ENCODE measurements around the gene VSTM1. TPM values are rescaled to one million over a fixed set of nuclear protein-coding genes. Genes with fewer than 3 reads are reported as not detected.
"Not testable (repeated sequence)": the region's sequence is repeated elsewhere in the genome, so short reads cannot be mapped to it uniquely, and the experiment has no call there.

VSTM1 gene
- polyA plus RNA-seq, 1 experiment: not detected

GRCh38 chr19:54099190-54099902 lies 35.6 kb upstream of the VSTM1 start:
- no peak overlapping the region for H3K4me3 ChIP-seq (ENCODE audit: low read depth, low read length)
- no peaks in the 10 kb centered on the region for H3K27me3 ChIP-seq (ENCODE audit: control insufficient read depth, insufficient read depth, low read length)
- no peak for TF ChIP-seq CTCF (IDR thresholded peaks at IDR 0.05; ENCODE audit: insufficient read depth, low read depth, low read length)
- DNase-seq (ENCODE audit: low read depth): no peak
- H3K36me3 ChIP-seq (ENCODE audit: control insufficient read depth, insufficient read depth, low read length): no peaks in the 10 kb centered on the region; the same call in 1 of the 2 replicates
- ChIA-PET CTCF (no interaction called here), POLR2A (no interaction called here)

DNA sequence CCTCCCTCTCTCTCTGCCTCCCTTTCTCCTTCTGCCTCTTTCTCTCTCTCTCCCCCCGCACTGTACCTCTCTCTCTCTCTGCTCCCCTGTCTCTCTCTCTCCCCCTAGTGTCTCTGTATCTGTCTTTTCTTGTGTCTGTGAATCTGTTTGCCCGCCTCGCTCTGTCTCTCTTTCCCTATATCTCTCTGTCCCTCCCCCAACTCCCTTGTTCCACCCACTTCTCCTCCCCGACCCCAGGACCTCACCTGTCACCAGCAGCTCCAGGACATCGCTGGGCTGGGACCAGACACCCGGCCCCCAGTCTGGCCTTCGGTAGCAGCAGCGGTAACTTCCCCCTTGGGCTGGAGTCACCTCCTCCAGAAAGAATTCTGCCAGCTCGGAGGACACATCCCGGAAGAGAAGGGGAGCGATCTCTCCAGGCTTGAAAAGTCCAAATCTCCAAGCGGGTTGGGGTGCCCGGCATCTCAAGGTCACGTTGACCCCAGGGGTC lies 33.0 kb upstream of the VSTM1 start:
- POLR2A ChIA-PET: interaction anchor here (0.7 kb wide), 1 partner anchor 27 kb away, joined by 5 read pairs; no protein-coding TSS in a partner anchor
- no peak for DNase-seq (ENCODE audit: low read depth)

DNA sequence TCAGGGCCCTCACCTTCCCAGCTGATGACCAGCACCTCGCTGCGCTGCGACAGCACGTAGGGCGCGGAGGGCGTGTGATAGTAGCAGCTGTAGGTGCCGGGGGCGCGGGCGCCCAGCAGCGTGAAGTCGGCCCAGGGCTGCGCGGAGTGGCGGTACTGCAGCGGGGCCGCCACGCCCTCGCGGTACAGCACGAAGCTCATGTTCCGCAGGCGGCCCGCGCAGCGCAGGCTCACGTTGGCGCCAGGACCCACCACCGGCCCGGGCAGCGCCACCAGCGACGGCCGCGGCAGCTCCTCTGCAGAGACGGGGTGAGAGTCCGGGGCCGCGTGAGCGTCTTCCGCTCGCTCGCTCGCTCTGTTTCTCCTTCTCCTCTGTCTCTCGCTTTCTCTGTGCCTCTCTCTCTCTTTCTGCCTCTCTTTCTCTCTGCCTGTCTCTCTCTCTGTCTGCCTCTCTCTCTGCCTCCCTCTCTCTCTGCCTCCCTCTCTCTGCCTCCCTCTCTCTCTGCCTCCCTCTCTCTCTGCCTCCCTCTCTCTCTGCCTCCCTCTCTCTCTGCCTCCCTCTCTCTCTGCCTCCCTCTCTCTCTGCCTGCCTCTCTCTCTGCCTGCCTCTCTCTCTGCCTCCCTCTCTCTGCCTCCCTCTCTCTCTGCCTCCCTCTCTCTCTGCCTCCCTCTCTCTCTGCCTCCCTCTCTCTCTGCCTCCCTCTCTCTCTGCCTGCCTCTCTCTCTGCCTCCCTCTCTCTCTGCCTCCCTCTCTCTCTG lies 32.3 kb upstream of the VSTM1 start:
- not testable (repeated sequence) for DNase-seq (ENCODE audit: low read depth); H3K27me3 ChIP-seq (ENCODE audit: control insufficient read depth, insufficient read depth, low read length); H3K36me3 ChIP-seq (ENCODE audit: control insufficient read depth, insufficient read depth, low read length)
- H3K4me3 ChIP-seq (ENCODE audit: low read depth, low read length): peak overlapping the region; percentile 29
- POLR2A ChIA-PET: interaction anchor here (0.6 to 0.9 kb wide), 2 partner anchors 60 to 296 kb away, joined by 3 read pairs; no protein-coding TSS in a partner anchor
- CTCF ChIA-PET: interaction anchor here (1.1 to 3.4 kb wide), 5 partner anchors 64 to 303 kb away, joined by 3 to 17 read pairs (median 6); no protein-coding TSS in a partner anchor

More for the DNA sequence above, 33.0 kb upstream of the VSTM1 start:
- CTCF ChIA-PET: interaction anchor here (0.5 to 3.4 kb wide), 8 partner anchors 10 to 303 kb away, joined by 3 to 17 read pairs (median 4); partner anchors contain the start of genes PRPF31 and TFPT
- Histone ChIP-seq H3K36me3 (ENCODE audit: control insufficient read depth, insufficient read depth, low read length) (no peaks in the 10 kb centered on the region), H3K27me3 (ENCODE audit: control insufficient read depth, insufficient read depth, low read length) (no peaks in the 10 kb centered on the region), H3K4me3 (ENCODE audit: low read depth, low read length) (peak overlapping the region; percentile 30)
- TF ChIP-seq CTCF (IDR thresholded peaks at IDR 0.05; ENCODE audit: insufficient read depth, low read depth, low read length): peak; percentile 59

DNA sequence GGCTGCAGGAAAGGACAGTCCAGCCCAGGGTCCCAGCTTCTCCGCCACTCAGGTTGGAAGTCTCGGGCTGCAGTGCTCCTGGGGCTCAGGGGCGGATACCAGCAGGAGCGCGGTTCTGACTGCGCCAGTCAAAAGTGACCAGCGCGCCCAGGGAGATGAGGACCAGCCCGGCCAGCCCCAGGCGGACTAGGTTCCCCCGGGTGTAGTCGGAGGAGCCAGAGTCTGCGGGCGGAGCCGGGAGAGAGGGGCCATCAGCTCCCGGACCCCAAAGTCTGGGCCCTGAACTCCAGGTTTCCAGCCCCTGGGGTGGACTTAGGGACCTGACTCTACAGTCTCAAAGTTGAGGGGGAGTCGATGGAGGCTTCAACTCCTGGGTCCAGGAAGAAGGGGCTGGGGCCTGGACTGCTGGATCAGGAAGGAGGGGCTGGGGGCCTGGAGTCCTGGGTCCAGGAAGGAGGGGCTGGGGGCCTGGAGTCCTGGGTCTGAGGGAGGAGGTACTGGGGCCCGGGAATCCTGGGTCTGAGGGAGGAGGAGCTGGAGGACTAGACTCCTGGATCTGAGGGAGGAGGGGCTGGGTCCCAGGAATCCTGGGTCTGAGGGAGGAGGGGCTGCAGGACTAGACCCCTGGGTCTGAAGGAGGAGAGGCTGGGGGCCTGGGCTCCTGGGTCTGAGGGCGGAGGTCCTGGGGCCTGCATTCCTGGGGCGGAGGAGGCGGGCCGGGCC lies 31.6 kb upstream of the VSTM1 start:
- Histone ChIP-seq H3K4me3 (ENCODE audit: low read depth, low read length) (peak overlapping the region; percentile 29), H3K36me3 (ENCODE audit: control insufficient read depth, insufficient read depth, low read length) (no peaks in the 10 kb centered on the region), H3K27me3 (ENCODE audit: control insufficient read depth, insufficient read depth, low read length) (no peaks in the 10 kb centered on the region)
- TF ChIP-seq CTCF (IDR thresholded peaks at IDR 0.05; ENCODE audit: insufficient read depth, low read depth, low read length): no peak
- no peak for DNase-seq (ENCODE audit: low read depth)
- CTCF ChIA-PET: interaction anchor here (1.1 to 3.4 kb wide), 5 partner anchors 64 to 302 kb away, joined by 3 to 17 read pairs (median 6); no protein-coding TSS in a partner anchor
- POLR2A ChIA-PET: interaction anchor here (0.6 to 0.9 kb wide), 2 partner anchors 60 to 295 kb away, joined by 3 read pairs; no protein-coding TSS in a partner anchor

GRCh38 chr19:54094426-54095000 lies 30.8 kb upstream of the VSTM1 start:
- no peaks in the 10 kb centered on the region for H3K36me3 ChIP-seq (ENCODE audit: control insufficient read depth, insufficient read depth, low read length)
- POLR2A ChIA-PET: no interaction called here
- H3K27me3 ChIP-seq (ENCODE audit: control insufficient read depth, insufficient read depth, low read length): no peaks in the 10 kb centered on the region
- CTCF ChIA-PET: interaction anchor here (1.1 to 3.4 kb wide), 5 partner anchors 63 to 301 kb away, joined by 3 to 17 read pairs (median 6); no protein-coding TSS in a partner anchor
- H3K4me3 ChIP-seq (ENCODE audit: low read depth, low read length): no peak overlapping the region
- no peak for TF ChIP-seq CTCF (IDR thresholded peaks at IDR 0.05; ENCODE audit: insufficient read depth, low read depth, low read length)
- no peak for DNase-seq (ENCODE audit: low read depth)
